Hepatocyte (in vitro differentiated cells): Measurements from ENCODE around the gene SCN4B. TPM values are rescaled to one million over a fixed set of nuclear protein-coding genes. Genes with fewer than 3 reads are reported as not detected.
A peak's percentile ranks its signal among the peaks of the same experiment; 100 is the strongest.

Experiments used
- DNase-seq: peaks from one replicate; pipeline ENCODE4 v3.0.0-alpha.2; 2016; ENCODE audit warnings: low spot score
- H2AFZ ChIP-seq: fragments of 200-600 bp; sonication (generic); 2 replicates; pipeline ENCODE4 v1.6.0; 2016; ENCODE audit warnings: antibody characterized with exemption, mild to moderate bottlenecking
- H3K27ac ChIP-seq: fragments of 200-600 bp; sonication (generic); 2 replicates; pipeline ENCODE4 v1.5.1; 2016; ENCODE audit warnings: mild to moderate bottlenecking
- H3K27me3 ChIP-seq: fragments of 200-600 bp; sonication (generic); 2 replicates; pipeline ENCODE4 v1.6.1; 2016
- H3K36me3 ChIP-seq: fragments of 200-600 bp; sonication (generic); replicated peaks from 2 replicates; pipeline ENCODE4 v1.5.1; 2016; ENCODE audit warnings: low read depth; ENCODE audit not compliant: insufficient read depth
- H3K4me1 ChIP-seq: fragments of 200-600 bp; sonication (generic); 2 replicates; pipeline ENCODE4 v1.5.1; 2016; ENCODE audit warnings: mild to moderate bottlenecking, moderate library complexity; ENCODE audit not compliant: insufficient read depth
- H3K4me2 ChIP-seq: fragments of 200-600 bp; sonication (generic); 2 replicates; pipeline ENCODE4 v1.6.0; 2016
- H3K4me3 ChIP-seq: fragments of 200-600 bp; sonication (generic); 2 replicates; pipeline ENCODE4 v1.5.1; 2016; ENCODE audit warnings: mild to moderate bottlenecking
- H3K79me2 ChIP-seq: fragments of 200-600 bp; sonication (generic); 2 replicates; pipeline ENCODE4 v1.6.0; 2017; ENCODE audit warnings: mild to moderate bottlenecking
- H3K9me2 ChIP-seq: fragments of 200-600 bp; sonication (generic); replicated peaks from 2 replicates; pipeline ENCODE4 v1.6.0; 2017; ENCODE audit warnings: mild to moderate bottlenecking; ENCODE audit not compliant: insufficient read depth
- H3K9me3 ChIP-seq: fragments of 200-600 bp; sonication (generic); 2 replicates; pipeline ENCODE4 v1.5.1; 2016; ENCODE audit warnings: low read depth, mild to moderate bottlenecking
- H4K20me1 ChIP-seq: fragments of 200-600 bp; sonication (generic); 2 replicates; pipeline ENCODE4 v1.6.0; 2016; ENCODE audit warnings: mild to moderate bottlenecking; ENCODE audit not compliant: insufficient read depth, poor library complexity, severe bottlenecking
- EZH2 ChIP-seq: fragments of 200-600 bp; sonication (generic); IDR thresholded peaks from 2 replicates; pipeline ENCODE4 v1.6.1; 2016; ENCODE audit warnings: antibody characterized with exemption, mild to moderate bottlenecking, borderline replicate concordance
- EZH2phosphoT487 ChIP-seq: fragments of 200-600 bp; sonication (generic); IDR thresholded peaks from one replicate; pipeline ENCODE4 v1.6.1; 2018; ENCODE audit warnings: antibody characterized with exemption, mild to moderate bottlenecking, low read depth, moderate library complexity; ENCODE audit not compliant: unreplicated experiment, severe bottlenecking
- WGBS: methylation state at CpG from one replicate; pipeline ENCODE4 v1.1.6; 2016; ENCODE audit warnings: low lambda C conversion rate; ENCODE audit errors: missing lambda C conversion rate; 5-methylcytosine and 5-hydroxymethylcytosine counted together
- polyA plus RNA-seq: library from polyadenylated mRNA; unstranded; fragments of >200 nt; fragmentation: Nextera tagmentation; extraction: Ambion mirVana; gene quantifications from 2 replicates; pipeline ENCODE4 v1.2.1, GENCODE V29; 2016
- total RNA-seq: library from RNA; depleted of rRNA; stranded (reverse); fragments of >200 nt; gene quantifications from 2 replicates; pipeline ENCODE4 v1.2.3, GENCODE V29; 2014
- TF ChIP-seq, protein P1 (sequence below): fragments of 200-600 bp; sonication (generic); IDR thresholded peaks from 2 replicates; pipeline ENCODE4 v1.5.1; 2016; ENCODE audit warnings: antibody characterized with exemption, mild to moderate bottlenecking; ENCODE audit not compliant: poor library complexity

SCN4B gene
- total and polyA plus RNA-seq, 2 experiments from 2014 or later = 0.57 to 1.1 TPM

- Histone ChIP-seq H3K27ac (no peak overlapping the region), H3K9me3 (no peaks in the 10 kb centered on the region), H3K79me2 (no peaks in the 10 kb centered on the region), H3K4me2 (no peak overlapping the region), H3K36me3 (no peaks in the 10 kb centered on the region), H2AFZ (no peak overlapping the region), H3K4me3 (no peak overlapping the region), H3K4me1 (peaks cover 3% of the 10 kb centered on the region), H3K9me2 (no peaks in the 10 kb centered on the region), H3K27me3 (no peaks in the 10 kb centered on the region), H4K20me1 (no peaks in the 10 kb centered on the region)
- no peak for DNase-seq
- 90% methylated on average over 11 of the region's 11 CpGs for WGBS
- TF ChIP-seq, protein P1, sequence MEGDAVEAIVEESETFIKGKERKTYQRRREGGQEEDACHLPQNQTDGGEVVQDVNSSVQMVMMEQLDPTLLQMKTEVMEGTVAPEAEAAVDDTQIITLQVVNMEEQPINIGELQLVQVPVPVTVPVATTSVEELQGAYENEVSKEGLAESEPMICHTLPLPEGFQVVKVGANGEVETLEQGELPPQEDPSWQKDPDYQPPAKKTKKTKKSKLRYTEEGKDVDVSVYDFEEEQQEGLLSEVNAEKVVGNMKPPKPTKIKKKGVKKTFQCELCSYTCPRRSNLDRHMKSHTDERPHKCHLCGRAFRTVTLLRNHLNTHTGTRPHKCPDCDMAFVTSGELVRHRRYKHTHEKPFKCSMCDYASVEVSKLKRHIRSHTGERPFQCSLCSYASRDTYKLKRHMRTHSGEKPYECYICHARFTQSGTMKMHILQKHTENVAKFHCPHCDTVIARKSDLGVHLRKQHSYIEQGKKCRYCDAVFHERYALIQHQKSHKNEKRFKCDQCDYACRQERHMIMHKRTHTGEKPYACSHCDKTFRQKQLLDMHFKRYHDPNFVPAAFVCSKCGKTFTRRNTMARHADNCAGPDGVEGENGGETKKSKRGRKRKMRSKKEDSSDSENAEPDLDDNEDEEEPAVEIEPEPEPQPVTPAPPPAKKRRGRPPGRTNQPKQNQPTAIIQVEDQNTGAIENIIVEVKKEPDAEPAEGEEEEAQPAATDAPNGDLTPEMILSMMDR = no peak
- TF ChIP-seq EZH2 = no peak
- no peak for TF ChIP-seq EZH2phosphoT487
These were observed 39.8 kb downstream of the SCN4B start for GRCh38 chr11:118112711-118113430.

- no peaks in the 10 kb centered on the region for H3K9me3 ChIP-seq
- H3K36me3 ChIP-seq = no peaks in the 10 kb centered on the region
- DNase-seq = no peak
- peak overlapping the region; percentile 34 for H3K27ac ChIP-seq
- WGBS = 90% methylated on average over 6 of the region's 6 CpGs
- H2AFZ ChIP-seq = no peak overlapping the region
- H3K4me3 ChIP-seq = no peak overlapping the region
- no peak for TF ChIP-seq EZH2
- TF ChIP-seq, protein P1 = no peak
- no peak for TF ChIP-seq EZH2phosphoT487
- H3K4me2 ChIP-seq = no peak overlapping the region
- no peaks in the 10 kb centered on the region for H3K9me2 ChIP-seq
- H3K27me3 ChIP-seq = no peaks in the 10 kb centered on the region
- peaks cover 3% of the 10 kb centered on the region for H3K4me1 ChIP-seq
- no peaks in the 10 kb centered on the region for H3K79me2 ChIP-seq
- no peaks in the 10 kb centered on the region for H4K20me1 ChIP-seq
These were observed 40.9 kb downstream of the SCN4B start for GRCh38 chr11:118111744-118112035.

GRCh38 chr11:118111019-118111743 lies 41.4 kb downstream of the SCN4B start:
- TF ChIP-seq EZH2phosphoT487 = no peak
- no peak for TF ChIP-seq EZH2
- TF ChIP-seq, protein P1 = no peak
- peak overlapping the region; percentile 34 for H3K27ac ChIP-seq
- no peaks in the 10 kb centered on the region for H3K27me3 ChIP-seq
- no peak overlapping the region for H2AFZ ChIP-seq
- no peaks in the 10 kb centered on the region for H4K20me1 ChIP-seq
- no peaks in the 10 kb centered on the region for H3K79me2 ChIP-seq
- WGBS = 65% methylated on average over 8 of the region's 8 CpGs
- peak; percentile 56 for DNase-seq
- no peak overlapping the region for H3K4me2 ChIP-seq
- no peaks in the 10 kb centered on the region for H3K36me3 ChIP-seq
- H3K4me1 ChIP-seq = peaks cover 3% of the 10 kb centered on the region
- no peak overlapping the region for H3K4me3 ChIP-seq
- no peaks in the 10 kb centered on the region for H3K9me2 ChIP-seq
- no peaks in the 10 kb centered on the region for H3K9me3 ChIP-seq
